Suprapubic skin (tissue), 3 donors: ENCODE measurements around the gene WDR54.
"Not testable (repeated sequence)": the region's sequence is repeated elsewhere in the genome, so short reads cannot be mapped to it uniquely, and the experiment has no call there.

Experiments
- CTCF ChIP-seq, 2 donors: fragments of 200-600 bp in 1 of 2; fragments of 450-650 bp in 1 of 2; sonication (generic) in 1 of 2; IDR thresholded peaks; one replicate each; pipeline ENCODE4 v1.5.1; 2016 to 2019; ENCODE audit warnings: antibody characterized with exemption in 2 of 2, mild to moderate bottlenecking in 1 of 2, moderate library complexity in 1 of 2
- POLR2AphosphoS5 ChIP-seq, 3 donors: sonication (generic); formaldehyde crosslinking; IDR thresholded peaks; one replicate each; pipeline ENCODE4 v1.6.1; 2017; ENCODE audit warnings: antibody characterized with exemption in 3 of 3

GRCh38 chr2:74459503-74460118, 38.1 kb downstream of the WDR54 start:
- not testable (repeated sequence) for TF ChIP-seq POLR2AphosphoS5, CTCF (IDR thresholded peaks at IDR 0.05)
